ENCODE measurements around the gene INVS. TPM values are rescaled to one million over a fixed set of nuclear protein-coding genes. Genes with fewer than 3 reads are reported as not detected.
A peak's percentile ranks its signal among the peaks of the same experiment; 100 is the strongest.
"Not testable (repeated sequence)": the region's sequence is repeated elsewhere in the genome, so short reads cannot be mapped to it uniquely, and the experiment has no call there.

The INVS gene
- total RNA-seq, 1 donor from 2014 or later: 24.0 TPM

DNA sequence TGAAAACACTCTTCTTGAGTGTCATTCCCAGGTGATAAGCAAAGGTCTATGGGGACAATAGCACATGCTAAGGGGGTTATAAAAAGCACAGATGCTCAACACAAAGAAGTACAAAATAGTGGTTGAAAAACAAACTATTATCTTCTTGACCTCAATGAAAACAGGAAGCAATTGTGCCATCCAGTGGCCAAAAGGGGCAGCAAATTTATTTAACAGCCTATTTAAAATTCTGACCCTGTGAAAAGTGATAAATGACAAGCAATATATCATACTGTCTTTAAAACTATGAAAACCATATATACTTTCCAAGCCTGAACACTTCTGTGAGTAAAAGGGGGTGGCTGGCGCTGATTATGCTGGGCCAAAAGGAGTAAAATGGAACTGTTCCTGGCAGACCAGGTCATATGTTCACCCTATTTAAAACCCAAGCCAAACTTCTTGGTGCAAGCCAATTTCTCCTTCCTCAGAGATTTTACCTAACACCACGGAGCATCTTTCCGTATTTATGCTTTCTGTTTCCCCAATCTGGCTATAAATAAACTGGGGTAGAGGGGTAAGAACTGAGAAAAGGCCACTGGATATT lies 224.0 kb downstream of the INVS start:
- Mint-ChIP-seq H3K4me1 (ENCODE audit: unreplicated experiment) (no peaks in the 10 kb centered on the region), H3K27me3 (no peaks in the 10 kb centered on the region), H3K4me3 (no peak overlapping the region), H3K36me3 (peaks cover 19% of the 10 kb centered on the region), H3K9me3 (no peaks in the 10 kb centered on the region), H3K27ac (no peak overlapping the region)
- DNase-seq (ENCODE audit: extremely low spot score, unreplicated experiment): no peak
- TF ChIP-seq CTCF (conservative IDR thresholded peaks at IDR 0.05): peak; percentile 86

DNA sequence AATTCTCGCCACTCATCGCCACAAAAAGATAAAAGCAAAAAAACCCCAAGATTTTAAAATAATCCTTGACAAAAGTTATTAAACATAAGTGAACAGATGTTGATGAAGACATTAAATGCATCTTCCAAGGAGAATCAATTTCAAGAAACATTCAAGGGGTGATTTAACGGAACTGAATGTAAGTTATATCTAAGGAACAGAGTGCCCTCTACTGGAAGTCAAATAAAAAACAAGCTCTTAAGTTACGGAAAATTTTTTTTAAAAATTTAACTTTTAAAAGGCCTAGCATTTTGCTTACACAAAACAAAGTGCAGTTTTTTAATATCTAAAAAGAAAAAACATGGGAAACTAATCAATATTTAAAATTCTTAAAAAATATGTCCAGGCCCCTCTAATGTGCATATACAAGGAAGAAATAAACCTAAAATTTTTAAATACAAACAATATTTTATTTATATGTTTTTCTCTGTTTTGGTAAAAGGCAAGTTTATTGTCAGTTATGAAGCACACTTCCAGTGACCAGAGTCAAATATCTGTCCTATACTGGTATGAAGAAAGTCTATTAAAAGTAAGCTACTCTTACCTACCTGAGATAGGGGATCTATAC lies 225.7 kb downstream of the INVS start:
- no peak for DNase-seq (ENCODE audit: extremely low spot score, unreplicated experiment)
- peak; percentile 81 for TF ChIP-seq CTCF (conservative IDR thresholded peaks at IDR 0.05)
- no peak overlapping the region for H3K27ac Mint-ChIP-seq
- H3K4me1 Mint-ChIP-seq (ENCODE audit: unreplicated experiment): no peaks in the 10 kb centered on the region
- H3K9me3 Mint-ChIP-seq: no peaks in the 10 kb centered on the region
- H3K36me3 Mint-ChIP-seq: peaks cover 20% of the 10 kb centered on the region
- H3K27me3 Mint-ChIP-seq: no peaks in the 10 kb centered on the region
- H3K4me3 Mint-ChIP-seq: no peak overlapping the region

DNA sequence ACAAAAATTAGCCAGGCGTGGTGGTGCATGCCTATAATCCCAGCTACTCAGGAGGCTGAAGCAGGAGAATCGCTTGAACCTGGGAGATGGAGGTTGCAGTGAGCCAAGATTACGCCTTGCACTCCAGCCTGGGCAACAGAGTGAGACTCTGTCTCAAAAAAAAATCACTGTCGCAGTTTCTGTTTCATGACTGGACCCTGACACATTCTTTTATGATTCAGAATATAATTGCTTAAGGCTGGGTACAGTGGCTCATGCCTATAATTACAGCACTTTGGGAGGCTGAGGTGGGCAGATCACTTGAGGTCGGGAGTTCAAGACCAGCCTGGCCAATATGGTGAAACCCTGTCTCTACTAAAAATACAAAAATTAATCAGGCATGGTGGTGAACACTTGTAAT lies 239.7 kb downstream of the INVS start:
- H3K9me3 Mint-ChIP-seq; H3K27me3 Mint-ChIP-seq; H3K4me3 Mint-ChIP-seq; H3K4me1 Mint-ChIP-seq (ENCODE audit: unreplicated experiment); DNase-seq (ENCODE audit: extremely low spot score, unreplicated experiment): not testable (repeated sequence)
- Mint-ChIP-seq H3K27ac (peak overlapping the region; percentile 13), H3K36me3 (peaks cover 45% of the 10 kb centered on the region)

- Mint-ChIP-seq H3K36me3 (peaks cover 42% of the 10 kb centered on the region), H3K27ac (no peak overlapping the region), H3K9me3 (no peaks in the 10 kb centered on the region), H3K27me3 (no peaks in the 10 kb centered on the region), H3K4me3 (no peak overlapping the region), H3K4me1 (ENCODE audit: unreplicated experiment) (peaks cover 4% of the 10 kb centered on the region)
- TF ChIP-seq CTCF (conservative IDR thresholded peaks at IDR 0.05): no peak
- DNase-seq (ENCODE audit: extremely low spot score, unreplicated experiment): no peak
These were observed 241.2 kb downstream of the INVS start for GRCh38 chr9:100340224-100340623.

GRCh38 chr9:100341889-100342288 lies 242.8 kb downstream of the INVS start:
- no peak for DNase-seq (ENCODE audit: extremely low spot score, unreplicated experiment)
- Mint-ChIP-seq H3K9me3 (no peaks in the 10 kb centered on the region), H3K4me3 (no peak overlapping the region), H3K36me3 (peaks cover 44% of the 10 kb centered on the region), H3K27me3 (no peaks in the 10 kb centered on the region), H3K4me1 (ENCODE audit: unreplicated experiment) (peaks cover 4% of the 10 kb centered on the region), H3K27ac (peak overlapping the region; percentile 5)
- TF ChIP-seq CTCF (conservative IDR thresholded peaks at IDR 0.05): no peak

DNA sequence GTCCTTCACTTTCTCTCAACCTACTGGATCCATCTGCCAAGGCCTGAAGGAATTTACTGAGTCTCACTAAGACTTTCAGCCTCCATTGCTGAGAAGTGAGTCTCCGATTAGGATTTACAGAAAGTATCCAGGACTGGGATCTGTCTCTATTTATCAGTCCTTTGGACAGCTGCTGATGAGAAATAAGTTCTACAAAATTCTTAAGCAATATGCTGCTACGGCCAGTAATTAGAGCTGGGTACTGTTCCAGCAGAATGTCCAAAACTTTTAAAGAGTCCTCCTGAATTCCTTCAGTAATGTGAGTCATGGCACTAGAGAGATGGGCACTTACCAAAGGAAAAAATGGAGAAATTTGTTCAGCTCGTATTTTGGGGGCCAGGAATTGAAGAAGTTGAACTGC lies 247.8 kb downstream of the INVS start:
- peaks cover 22% of the 10 kb centered on the region for H3K4me1 Mint-ChIP-seq (ENCODE audit: unreplicated experiment)
- H3K27ac Mint-ChIP-seq: no peak overlapping the region
- no peaks in the 10 kb centered on the region for H3K27me3 Mint-ChIP-seq
- no peak for DNase-seq (ENCODE audit: extremely low spot score, unreplicated experiment)
- no peaks in the 10 kb centered on the region for H3K9me3 Mint-ChIP-seq
- H3K36me3 Mint-ChIP-seq: peaks cover 21% of the 10 kb centered on the region
- TF ChIP-seq CTCF (conservative IDR thresholded peaks at IDR 0.05): no peak
- H3K4me3 Mint-ChIP-seq: no peak overlapping the region

Measured in type B pancreatic cell (in vitro differentiated cells).